Embryonic facial prominence (tissue), 1 donor: ENCODE data around the gene EDNRA.

Experiments
- DNase-seq: peaks from one replicate; pipeline ENCODE4 v3.0.0-alpha.2; 2016; ENCODE audit errors: extremely low spot score

The EDNRA gene

GRCh38 chr4:147498031-147498660 is 17.2 kb downstream of the EDNRA start:
- no peak for DNase-seq

- no peak for DNase-seq
These were observed 27.4 kb downstream of the EDNRA start for GRCh38 chr4:147508346-147508745.

GRCh38 chr4:147509386-147509785 is 28.5 kb downstream of the EDNRA start:
- no peak for DNase-seq

GRCh38 chr4:147510962-147511668 is 30.2 kb downstream of the EDNRA start:
- peak; percentile 42 for DNase-seq

GRCh38 chr4:147513091-147513490 is 32.2 kb downstream of the EDNRA start:
- no peak for DNase-seq

- DNase-seq, result no peak
These were observed 33.1 kb downstream of the EDNRA start for GRCh38 chr4:147513952-147514351.

- DNase-seq, result no peak
These were observed 34.5 kb downstream of the EDNRA start for GRCh38 chr4:147515220-147515936.

- DNase-seq, result no peak
These were observed 35.2 kb downstream of the EDNRA start for GRCh38 chr4:147516133-147516532.

GRCh38 chr4:147518086-147518485 is 37.2 kb downstream of the EDNRA start:
- DNase-seq, result no peak

- no peak for DNase-seq
These were observed 38.2 kb downstream of the EDNRA start for GRCh38 chr4:147518846-147519767.

- DNase-seq, result no peak
These were observed 43.7 kb downstream of the EDNRA start for GRCh38 chr4:147524601-147525000.

- DNase-seq, result no peak
These were observed 44.8 kb downstream of the EDNRA start for GRCh38 chr4:147525494-147526271.

- no peak for DNase-seq
These were observed 45.4 kb downstream of the EDNRA start for GRCh38 chr4:147526272-147526654.

- DNase-seq, result no peak
These were observed 47.2 kb downstream of the EDNRA start for GRCh38 chr4:147528054-147528453.

GRCh38 chr4:147530134-147530533 is 49.2 kb downstream of the EDNRA start:
- DNase-seq, result no peak

- no peak for DNase-seq
These were observed 49.8 kb downstream of the EDNRA start for GRCh38 chr4:147530723-147531122.

GRCh38 chr4:147532896-147533295 is 52.0 kb downstream of the EDNRA start:
- no peak for DNase-seq

GRCh38 chr4:147533331-147533730 is 52.4 kb downstream of the EDNRA start:
- no peak for DNase-seq

GRCh38 chr4:147535124-147535523 is 54.2 kb downstream of the EDNRA start:
- DNase-seq, result no peak

- DNase-seq, result no peak
These were observed 57.8 kb downstream of the EDNRA start for GRCh38 chr4:147538711-147539110.

- DNase-seq, result no peak
These were observed 59.1 kb downstream of the EDNRA start for GRCh38 chr4:147539959-147540358.
